ENCODE measurements around the gene GRID1.

- TF ChIP-seq, protein P1, sequence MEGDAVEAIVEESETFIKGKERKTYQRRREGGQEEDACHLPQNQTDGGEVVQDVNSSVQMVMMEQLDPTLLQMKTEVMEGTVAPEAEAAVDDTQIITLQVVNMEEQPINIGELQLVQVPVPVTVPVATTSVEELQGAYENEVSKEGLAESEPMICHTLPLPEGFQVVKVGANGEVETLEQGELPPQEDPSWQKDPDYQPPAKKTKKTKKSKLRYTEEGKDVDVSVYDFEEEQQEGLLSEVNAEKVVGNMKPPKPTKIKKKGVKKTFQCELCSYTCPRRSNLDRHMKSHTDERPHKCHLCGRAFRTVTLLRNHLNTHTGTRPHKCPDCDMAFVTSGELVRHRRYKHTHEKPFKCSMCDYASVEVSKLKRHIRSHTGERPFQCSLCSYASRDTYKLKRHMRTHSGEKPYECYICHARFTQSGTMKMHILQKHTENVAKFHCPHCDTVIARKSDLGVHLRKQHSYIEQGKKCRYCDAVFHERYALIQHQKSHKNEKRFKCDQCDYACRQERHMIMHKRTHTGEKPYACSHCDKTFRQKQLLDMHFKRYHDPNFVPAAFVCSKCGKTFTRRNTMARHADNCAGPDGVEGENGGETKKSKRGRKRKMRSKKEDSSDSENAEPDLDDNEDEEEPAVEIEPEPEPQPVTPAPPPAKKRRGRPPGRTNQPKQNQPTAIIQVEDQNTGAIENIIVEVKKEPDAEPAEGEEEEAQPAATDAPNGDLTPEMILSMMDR (IDR thresholded peaks at IDR 0.05), result no peak
- TF ChIP-seq POLR2A (IDR thresholded peaks at IDR 0.05), result no peak
- no peak for TF ChIP-seq POLR2AphosphoS5 (IDR thresholded peaks at IDR 0.05)
These were observed 362.3 kb downstream of the GRID1 start for GRCh38 chr10:86004337-86004736.

All from breast epithelium (tissue), 3 donors.